ENCODE results near the gene CELA3A. TPM values are rescaled to one million over a fixed set of nuclear protein-coding genes. Genes with fewer than 3 reads are reported as not detected.
A peak's percentile ranks its signal among the peaks of the same experiment; 100 is the strongest.
"Not testable (repeated sequence)": the region's sequence is repeated elsewhere in the genome, so short reads cannot be mapped to it uniquely, and the experiment has no call there.

Gene CELA3A
- total and polyA plus RNA-seq, 4 experiments from 2014 or later: not detected

DNA sequence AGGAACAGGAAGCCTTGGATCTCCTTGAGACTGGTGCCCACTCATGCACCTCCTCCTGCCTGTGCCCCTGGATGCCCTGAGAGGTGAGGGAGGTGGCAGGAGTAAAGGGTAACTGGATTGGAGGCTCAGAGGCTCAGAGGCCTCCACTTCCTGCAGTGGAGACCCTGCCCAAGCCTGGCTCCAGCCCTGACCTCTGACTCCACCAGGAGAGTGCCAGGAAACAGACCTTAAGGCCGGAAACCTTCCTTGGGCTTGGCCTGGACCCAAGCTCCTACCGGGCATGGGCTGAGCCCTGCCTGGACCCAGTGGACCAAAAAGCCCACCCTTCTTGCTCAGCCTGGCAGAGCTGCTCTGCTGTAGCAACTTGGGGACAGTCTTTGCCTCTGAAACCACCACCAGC is 39.7 kb upstream of the CELA3A start:
- peaks cover 1 to 2% of the 10 kb centered on the region in 2 donors for H3K27me3 Mint-ChIP-seq
- H3K27ac Mint-ChIP-seq: peak overlapping the region in 1 of 7 donors; percentile 10

DNA sequence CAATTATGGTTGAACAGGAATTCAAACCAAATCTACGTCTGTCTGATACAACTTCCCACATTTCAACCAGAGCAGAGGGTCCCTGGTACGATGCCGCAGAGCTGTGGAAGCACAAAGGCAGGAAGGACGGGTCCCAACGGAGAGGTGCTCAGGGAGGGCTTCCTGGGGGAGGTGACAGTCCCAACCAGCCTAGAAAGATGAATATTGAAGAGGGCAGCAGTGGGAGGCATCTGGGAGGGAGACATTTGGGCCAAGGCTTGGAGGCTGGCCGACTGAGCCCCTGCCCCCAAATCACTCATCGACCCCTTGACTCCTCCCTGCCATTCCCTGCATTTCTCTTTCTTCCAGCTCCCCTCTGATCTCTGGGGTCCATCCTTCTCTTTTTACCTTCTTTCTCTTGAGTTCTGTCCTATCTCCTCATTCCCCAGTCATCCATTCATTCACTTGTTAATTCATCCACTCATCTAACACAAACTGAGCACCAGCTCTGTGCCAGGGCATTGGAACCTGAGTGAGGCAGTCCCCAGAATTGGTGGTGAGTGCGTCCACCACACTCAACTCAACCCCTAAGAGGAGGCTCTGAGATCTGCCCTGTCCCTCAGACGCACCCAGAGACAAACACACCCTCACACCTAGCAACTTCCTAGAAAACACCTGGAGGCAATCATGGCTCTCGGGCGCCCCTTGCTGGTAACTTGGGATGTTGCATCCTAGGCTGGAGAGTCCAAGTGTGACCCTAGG is 37.8 kb upstream of the CELA3A start:
- H3K27ac Mint-ChIP-seq: peak overlapping the region; percentile 4 to 90 (median 63)
- DNase-seq: peak; percentile 70 to 82 (median 77)
- peak overlapping the region in 1 of 8 donors; percentile 1 for H3K4me3 Mint-ChIP-seq
- POLR2A ChIA-PET (ENCODE audit: partially characterized antibody): interaction anchor here (1.0 kb wide), 1 partner anchor 89 kb away, joined by 3 read pairs; the partner anchor contains the start of gene CDC42
- Histone ChIP-seq H3K4me1 (ENCODE audit: insufficient read depth, low read length) (peaks cover 3% of the 10 kb centered on the region), H3K4me3 (ENCODE audit: low read length in 2 of 2) (no peak overlapping the region), H3K27ac (ENCODE audit: low read depth, low read length) (no peak overlapping the region), H3K36me3 (ENCODE audit: insufficient read depth, low read length) (no peaks in the 10 kb centered on the region), H3K9me3 (ENCODE audit: control insufficient read depth in 1 of 2, low read length in 2 of 2) (no peaks in the 10 kb centered on the region), H3K27me3 (ENCODE audit: insufficient read depth, low read length) (no peaks in the 10 kb centered on the region)
- peaks cover 6 to 12% (median 6%) of the 10 kb centered on the region in 4 donors for H3K4me1 Mint-ChIP-seq
- intact Hi-C loops (cut with micrococcal nuclease): loop anchor here (1.0 to 5.0 kb wide), 4 partner anchors 61 to 454 kb away; partner anchors contain the start of gene ALPL
- H3K36me3 Mint-ChIP-seq: no peaks in the 10 kb centered on the region
- H3K27me3 Mint-ChIP-seq: peaks cover 0 to 2% of the 10 kb centered on the region in 2 donors
- no peaks in the 10 kb centered on the region for H3K9me3 Mint-ChIP-seq
- CTCF ChIA-PET (ENCODE audit: partially characterized antibody): interaction anchor here (0.6 to 1.8 kb wide), 8 partner anchors 12 to 596 kb away, joined by 3 to 7 read pairs (median 4); no protein-coding TSS in a partner anchor

More for the DNA sequence above, 39.7 kb upstream of the CELA3A start:
- POLR2A ChIA-PET (ENCODE audit: partially characterized antibody): no interaction called here
- Histone ChIP-seq H3K36me3 (ENCODE audit: insufficient read depth, low read length) (no peaks in the 10 kb centered on the region), H3K4me3 (ENCODE audit: low read length in 2 of 2) (no peak overlapping the region), H3K27me3 (ENCODE audit: insufficient read depth, low read length) (no peaks in the 10 kb centered on the region), H3K4me1 (ENCODE audit: insufficient read depth, low read length) (peaks cover 19% of the 10 kb centered on the region), H3K9me3 (ENCODE audit: control insufficient read depth in 1 of 2, low read length in 2 of 2) (no peaks in the 10 kb centered on the region), H3K27ac (ENCODE audit: low read depth, low read length) (no peak overlapping the region)
- H3K4me1 Mint-ChIP-seq: peaks cover 21 to 30% (median 23%) of the 10 kb centered on the region in 4 donors
- no peak overlapping the region for H3K4me3 Mint-ChIP-seq
- H3K9me3 Mint-ChIP-seq: no peaks in the 10 kb centered on the region
- H3K36me3 Mint-ChIP-seq: no peaks in the 10 kb centered on the region
- CTCF ChIA-PET (ENCODE audit: partially characterized antibody): no interaction called here
- DNase-seq: no peak
- intact Hi-C loops (cut with micrococcal nuclease): loop anchor here (5.0 kb wide), 1 partner anchor 259 kb away; no protein-coding TSS in a partner anchor

DNA sequence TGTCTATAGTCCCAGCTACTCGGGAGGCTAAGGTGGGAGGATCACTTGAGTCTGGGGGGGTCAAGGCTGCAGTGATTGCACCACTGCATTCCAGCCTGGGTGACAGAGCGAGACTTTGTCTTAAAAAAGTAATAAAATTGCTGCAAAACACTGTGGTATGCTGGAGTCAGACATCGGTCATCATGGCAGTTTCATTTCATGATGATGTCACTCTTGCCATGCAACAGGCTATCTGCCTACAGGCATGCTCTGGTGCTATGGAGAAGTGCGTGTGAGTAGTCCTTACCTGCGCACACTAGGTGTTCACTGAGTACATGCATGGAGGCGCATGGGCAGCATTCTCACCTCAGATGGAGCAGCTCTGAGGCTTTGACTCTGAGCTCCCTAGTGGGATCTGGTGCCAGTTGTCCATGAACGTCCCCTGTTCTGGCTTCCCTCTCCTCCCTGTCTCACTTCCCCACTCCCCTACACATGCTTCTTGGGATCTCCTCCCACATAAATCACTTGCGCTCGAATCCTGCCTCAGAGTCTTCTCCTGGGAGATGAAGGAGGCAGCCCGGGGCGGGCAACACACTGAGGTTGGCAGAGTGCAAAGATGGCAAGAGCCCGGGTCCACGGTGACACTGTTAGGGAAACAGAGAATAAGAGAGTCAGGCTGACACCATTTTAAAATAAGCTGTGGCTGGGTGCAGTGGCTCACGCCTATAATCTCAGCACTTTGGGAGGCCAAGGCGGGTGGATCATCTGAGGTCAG is 35.0 kb upstream of the CELA3A start:
- no peak overlapping the region for H3K27ac ChIP-seq (ENCODE audit: low read depth, low read length)
- Mint-ChIP-seq H3K9me3 (no peaks in the 10 kb centered on the region), H3K36me3 (no peaks in the 10 kb centered on the region), H3K27ac (no peak overlapping the region), H3K4me1 (peaks cover 5 to 6% (median 6%) of the 10 kb centered on the region in 4 donors), H3K27me3 (peaks cover 0 to 2% of the 10 kb centered on the region in 2 donors), H3K4me3 (no peak overlapping the region)
- no peaks in the 10 kb centered on the region for H3K27me3 ChIP-seq (ENCODE audit: insufficient read depth, low read length)
- no peaks in the 10 kb centered on the region for H3K36me3 ChIP-seq (ENCODE audit: insufficient read depth, low read length)
- no peak overlapping the region for H3K4me3 ChIP-seq (ENCODE audit: low read length in 2 of 2)
- POLR2A ChIA-PET (ENCODE audit: partially characterized antibody): no interaction called here
- CTCF ChIA-PET (ENCODE audit: partially characterized antibody): interaction anchor here (1.6 kb wide), 1 partner anchor 456 kb away, joined by 4 read pairs; no protein-coding TSS in a partner anchor
- peaks cover 3% of the 10 kb centered on the region for H3K4me1 ChIP-seq (ENCODE audit: insufficient read depth, low read length)
- DNase-seq: no peak
- intact Hi-C loops (cut with micrococcal nuclease): no loop called here
- no peaks in the 10 kb centered on the region for H3K9me3 ChIP-seq (ENCODE audit: control insufficient read depth in 1 of 2, low read length in 2 of 2)

DNA sequence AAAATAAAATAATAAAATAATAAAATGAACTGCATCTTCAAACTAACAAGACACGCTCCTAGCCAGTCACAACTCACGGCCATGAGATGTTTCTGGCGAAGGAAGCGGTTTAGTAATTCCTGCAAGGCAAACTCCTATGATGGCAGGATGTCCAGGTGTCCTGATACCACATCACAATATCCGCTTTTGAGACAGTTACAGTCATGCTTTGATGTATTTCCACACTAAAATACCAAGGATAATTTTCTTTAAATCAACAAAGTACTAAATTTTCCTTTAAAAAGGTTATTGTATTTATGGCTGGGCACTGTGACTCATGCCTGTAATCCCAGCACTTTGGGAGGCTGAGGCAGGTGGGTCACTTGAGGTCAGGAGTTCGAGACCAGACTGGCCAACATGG is 34.2 kb upstream of the CELA3A start:
- CTCF ChIA-PET (ENCODE audit: partially characterized antibody); H3K9me3 Mint-ChIP-seq; H3K9me3 ChIP-seq (ENCODE audit: control insufficient read depth in 1 of 2, low read length in 2 of 2); H3K4me1 ChIP-seq (ENCODE audit: insufficient read depth, low read length); H3K4me1 Mint-ChIP-seq; H3K4me3 ChIP-seq (ENCODE audit: low read length in 2 of 2); intact Hi-C loops (cut with micrococcal nuclease); H3K27ac ChIP-seq (ENCODE audit: low read depth, low read length); H3K27me3 ChIP-seq (ENCODE audit: insufficient read depth, low read length); H3K36me3 ChIP-seq (ENCODE audit: insufficient read depth, low read length); POLR2A ChIA-PET (ENCODE audit: partially characterized antibody); H3K27me3 Mint-ChIP-seq; H3K36me3 Mint-ChIP-seq; DNase-seq; H3K27ac Mint-ChIP-seq; H3K4me3 Mint-ChIP-seq: not testable (repeated sequence)

DNA sequence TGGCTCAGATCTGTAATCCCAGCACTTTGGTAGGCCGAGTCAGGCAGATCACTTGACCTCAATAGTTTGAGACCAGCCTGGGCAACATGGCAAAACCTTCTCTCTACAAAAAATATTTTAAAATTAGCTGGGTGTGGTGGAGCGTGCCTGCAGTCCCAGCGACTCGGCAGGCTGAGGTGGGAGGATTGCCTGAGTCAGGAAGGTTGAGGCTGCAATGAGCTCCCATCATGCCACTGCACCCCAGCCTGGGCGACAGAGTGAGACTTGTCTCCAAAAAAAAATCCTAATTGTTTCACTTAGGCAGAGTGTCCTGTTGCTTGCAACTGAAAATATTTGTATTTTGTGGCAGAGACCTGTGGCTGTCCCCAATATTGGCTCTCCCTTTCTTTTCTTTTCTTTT is 32.4 kb upstream of the CELA3A start:
- H3K4me3 ChIP-seq (ENCODE audit: low read length in 2 of 2); H3K9me3 ChIP-seq (ENCODE audit: control insufficient read depth in 1 of 2, low read length in 2 of 2); intact Hi-C loops (cut with micrococcal nuclease); H3K4me1 Mint-ChIP-seq; DNase-seq; H3K9me3 Mint-ChIP-seq; H3K4me3 Mint-ChIP-seq; CTCF ChIA-PET (ENCODE audit: partially characterized antibody); H3K27me3 ChIP-seq (ENCODE audit: insufficient read depth, low read length); H3K36me3 Mint-ChIP-seq; H3K27me3 Mint-ChIP-seq; H3K36me3 ChIP-seq (ENCODE audit: insufficient read depth, low read length); H3K27ac ChIP-seq (ENCODE audit: low read depth, low read length); H3K4me1 ChIP-seq (ENCODE audit: insufficient read depth, low read length); H3K27ac Mint-ChIP-seq; POLR2A ChIA-PET (ENCODE audit: partially characterized antibody): not testable (repeated sequence)

DNA sequence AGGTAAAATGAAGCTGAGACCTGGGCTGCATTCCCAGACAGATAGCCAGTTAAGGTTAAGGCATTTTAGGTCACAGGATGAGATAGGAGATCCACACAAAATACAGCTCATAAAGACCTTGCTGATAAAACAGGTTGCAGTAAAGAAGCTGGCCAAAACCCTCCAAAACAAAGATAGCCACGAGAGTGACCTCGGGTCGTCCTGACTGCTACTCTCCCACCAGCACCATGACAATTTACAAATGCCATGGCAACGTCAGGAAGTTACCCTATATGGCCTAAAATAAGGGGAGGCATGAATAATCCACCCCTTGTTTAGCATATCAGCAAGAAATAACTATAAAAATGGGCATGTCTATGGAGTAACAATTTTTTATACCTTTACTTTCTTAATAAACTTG is 30.9 kb upstream of the CELA3A start:
- H3K36me3 Mint-ChIP-seq; DNase-seq; H3K27me3 Mint-ChIP-seq; H3K4me1 ChIP-seq (ENCODE audit: insufficient read depth, low read length); H3K9me3 ChIP-seq (ENCODE audit: control insufficient read depth in 1 of 2, low read length in 2 of 2); H3K36me3 ChIP-seq (ENCODE audit: insufficient read depth, low read length); H3K9me3 Mint-ChIP-seq; H3K4me3 Mint-ChIP-seq; intact Hi-C loops (cut with micrococcal nuclease); H3K4me3 ChIP-seq (ENCODE audit: low read length in 2 of 2); H3K4me1 Mint-ChIP-seq; CTCF ChIA-PET (ENCODE audit: partially characterized antibody); H3K27ac ChIP-seq (ENCODE audit: low read depth, low read length); H3K27me3 ChIP-seq (ENCODE audit: insufficient read depth, low read length); H3K27ac Mint-ChIP-seq; POLR2A ChIA-PET (ENCODE audit: partially characterized antibody): not testable (repeated sequence)

DNA sequence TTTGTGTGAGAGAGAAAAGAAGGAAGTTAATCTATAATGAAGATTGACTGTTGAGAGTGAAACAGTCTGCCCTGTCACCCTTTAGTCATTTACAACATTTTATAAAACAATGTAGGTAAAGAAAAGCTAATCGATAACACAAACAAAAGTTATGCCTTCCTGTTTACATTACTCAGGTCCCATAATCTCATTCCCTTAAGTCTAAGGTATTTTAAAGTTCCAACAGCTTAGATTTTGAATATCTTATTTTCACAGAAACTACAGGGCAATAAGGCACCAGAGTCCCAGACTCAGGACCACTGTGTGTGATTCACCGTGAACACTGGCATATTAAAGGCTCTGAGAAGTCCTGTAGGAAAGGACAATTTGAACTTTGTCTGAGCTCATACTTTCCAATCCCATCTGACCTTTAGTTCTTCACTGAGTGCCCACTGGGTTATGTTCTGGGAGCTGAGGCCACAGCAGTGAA is 28.4 kb upstream of the CELA3A start:
- H3K27me3 ChIP-seq (ENCODE audit: insufficient read depth, low read length); H3K4me1 Mint-ChIP-seq; H3K4me3 Mint-ChIP-seq; H3K9me3 Mint-ChIP-seq; H3K27ac Mint-ChIP-seq; intact Hi-C loops (cut with micrococcal nuclease); CTCF ChIA-PET (ENCODE audit: partially characterized antibody); DNase-seq; H3K36me3 ChIP-seq (ENCODE audit: insufficient read depth, low read length); H3K4me3 ChIP-seq (ENCODE audit: low read length in 2 of 2); H3K36me3 Mint-ChIP-seq; H3K27ac ChIP-seq (ENCODE audit: low read depth, low read length); H3K4me1 ChIP-seq (ENCODE audit: insufficient read depth, low read length); H3K9me3 ChIP-seq (ENCODE audit: control insufficient read depth in 1 of 2, low read length in 2 of 2); H3K27me3 Mint-ChIP-seq; POLR2A ChIA-PET (ENCODE audit: partially characterized antibody): not testable (repeated sequence)

Measured in CD4-positive, alpha-beta memory T cell (primary cell).